K562 (cell line): ENCODE results near the gene SPAG4. TPM values are rescaled to one million over a fixed set of nuclear protein-coding genes. Genes with fewer than 3 reads are reported as not detected.

ENCODE experiments used
- CEBPG ChIP-seq, 3 experiments: fragments of 200-800 bp in 1 of 3; sonication (Bioruptor generic) in 1 of 3; sonication (generic) in 1 of 3; formaldehyde crosslinking in 1 of 3; IDR thresholded peaks in 2 of 3; conservative IDR thresholded peaks in 1 of 3; 2 replicates each; pipeline versions ENCODE4 v1.6.1 to v1.8.0; 2016 to 2022; ENCODE audit warnings: missing compliant biosample characterization in 2 of 3, missing genetic modification characterization in 2 of 3, mild to moderate bottlenecking in 1 of 3, missing genetic modification reagents in 1 of 3
- GATAD2A ChIP-seq: fragments of 450-650 bp; IDR thresholded peaks from 2 replicates; pipeline ENCODE4 v1.6.1; 2017
- RBM15 ChIP-seq: fragments of 200-400 bp; formaldehyde crosslinking; IDR thresholded peaks from 2 replicates; pipeline ENCODE4 v1.6.1; 2018; ENCODE audit warnings: mild to moderate bottlenecking, low read length, moderate library complexity; ENCODE audit not compliant: insufficient read depth
- SMC3 ChIP-seq: conservative IDR thresholded peaks from 2 replicates; pipeline ENCODE4 v1.6.1; 2011; ENCODE audit warnings: low read depth, low read length, improper control_type of control experiment; ENCODE audit not compliant: insufficient read depth
- ZNF124 ChIP-seq: sonication (generic); formaldehyde crosslinking; IDR thresholded peaks from 2 replicates; pipeline ENCODE4 v1.8.1; 2022; ENCODE audit warnings: missing genetic modification reagents
- ZNF764 ChIP-seq: fragments of 250-450 bp; sonication (Bioruptor Pico); IDR thresholded peaks from 2 replicates; pipeline ENCODE4 v1.4.0; 2020; ENCODE audit warnings: low read depth, mild to moderate bottlenecking, moderate library complexity
- polyA plus RNA-seq, 8 experiments: library from polyadenylated mRNA; depleted of rRNA in 4 of 8; stranded (reverse) in 5 of 8; unstranded in 3 of 8; fragments of >200 nt; fragmentation: Nextera tagmentation in 2 of 8; fragmentation: Illumina TruSeq in 1 of 8; extraction: Ambion mirVana in 2 of 8; extraction: Trizol in 1 of 8; gene quantifications; 2 replicates each; pipeline versions ENCODE4 v1.2.1 to v1.2.3, GENCODE V29; 2011 to 2014; ENCODE audit warnings: inconsistent platforms in 1 of 8, missing spikeins in 1 of 8
- total RNA-seq, 7 experiments: library from RNA; depleted of rRNA in 6 of 7; stranded (reverse); fragments of >200 nt in 6 of 7; fragmentation: Illumina TruSeq in 2 of 7; extraction: Trizol in 2 of 7; gene quantifications; 2 replicates each; pipeline versions ENCODE4 v1.2.1 to v1.2.3, GENCODE V29; 2011 to 2021; ENCODE audit warnings: low replicate concordance in 1 of 7
- TF ChIP-seq, protein P1 (sequence below): fragments of 200-800 bp; sonication (Bioruptor generic); IDR thresholded peaks from 2 replicates; pipeline ENCODE4 v1.6.1; 2016; ENCODE audit warnings: missing genetic modification characterization, missing compliant biosample characterization
- TF ChIP-seq, protein P2 (sequence below): fragments of 250-450 bp; sonication (Bioruptor Pico); IDR thresholded peaks from 2 replicates; pipeline ENCODE4 v1.9.0; 2021; ENCODE audit warnings: mild to moderate bottlenecking, inconsistent platforms

Gene SPAG4
- total and polyA plus RNA-seq, 9 of the 15 experiments (the other 6 are each of a cell fraction or from before 2014, with no cell fraction given), result 1.6 to 11.4 (median 4.6) TPM

DNA sequence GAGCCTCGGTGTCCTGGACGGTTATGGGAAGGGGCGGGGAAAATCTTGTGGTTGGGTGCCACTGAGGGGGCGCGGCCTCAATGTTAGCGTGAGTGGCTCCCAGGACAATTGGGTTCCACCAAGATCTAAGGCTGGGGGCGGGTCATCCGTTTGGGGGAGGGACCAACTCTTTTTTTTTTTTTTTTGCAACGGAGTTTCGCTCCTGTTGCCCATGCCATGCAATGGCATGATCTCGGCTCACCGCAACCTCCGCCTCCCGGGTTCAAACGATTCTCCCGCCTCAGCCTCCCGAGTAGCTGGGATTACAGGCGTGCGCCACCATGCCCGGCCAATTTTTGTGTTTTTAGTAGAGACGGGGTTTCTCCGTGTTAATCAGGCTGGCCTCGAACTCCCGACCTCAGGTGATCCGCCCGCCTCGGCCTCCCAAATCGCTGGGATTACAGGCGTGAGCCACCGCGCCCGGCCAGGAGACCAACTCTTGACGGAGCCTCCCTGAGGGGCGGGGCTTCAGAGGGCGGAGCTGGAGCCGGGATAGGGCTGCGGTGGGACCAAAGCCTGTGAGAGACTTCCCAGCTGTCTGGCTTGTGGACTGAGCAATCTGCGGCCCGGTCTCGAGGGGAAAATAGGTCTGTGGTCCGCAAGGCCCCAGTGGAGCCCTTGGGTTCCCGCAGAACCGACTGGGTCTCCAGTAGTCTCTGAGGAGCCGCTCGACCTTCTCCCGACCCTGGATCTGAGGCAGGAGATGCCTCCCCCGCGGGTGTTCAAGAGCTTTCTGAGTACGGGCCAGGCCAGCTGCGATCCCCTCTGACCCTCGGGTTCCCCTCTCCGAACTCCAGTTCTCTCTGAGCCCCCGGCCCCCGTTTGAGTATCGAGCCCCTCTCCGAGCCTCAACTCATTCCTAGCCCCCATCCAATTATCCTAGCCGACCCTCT, 1.1 kb downstream of the SPAG4 start (continued):
- TF ChIP-seq CEBPG (CRISPR knock-in tag; IDR thresholded peaks at IDR 0.05), result no peak
- TF ChIP-seq CEBPG (tag; conservative IDR thresholded peaks at IDR 0.05 in 1 of 2, IDR thresholded peaks at IDR 0.05 in 1 of 2), result no peak
- TF ChIP-seq RBM15, result no peak
- no peak for TF ChIP-seq ZNF764 (CRISPR knock-in tag)
- TF ChIP-seq GATAD2A, result no peak
- TF ChIP-seq, protein P1, sequence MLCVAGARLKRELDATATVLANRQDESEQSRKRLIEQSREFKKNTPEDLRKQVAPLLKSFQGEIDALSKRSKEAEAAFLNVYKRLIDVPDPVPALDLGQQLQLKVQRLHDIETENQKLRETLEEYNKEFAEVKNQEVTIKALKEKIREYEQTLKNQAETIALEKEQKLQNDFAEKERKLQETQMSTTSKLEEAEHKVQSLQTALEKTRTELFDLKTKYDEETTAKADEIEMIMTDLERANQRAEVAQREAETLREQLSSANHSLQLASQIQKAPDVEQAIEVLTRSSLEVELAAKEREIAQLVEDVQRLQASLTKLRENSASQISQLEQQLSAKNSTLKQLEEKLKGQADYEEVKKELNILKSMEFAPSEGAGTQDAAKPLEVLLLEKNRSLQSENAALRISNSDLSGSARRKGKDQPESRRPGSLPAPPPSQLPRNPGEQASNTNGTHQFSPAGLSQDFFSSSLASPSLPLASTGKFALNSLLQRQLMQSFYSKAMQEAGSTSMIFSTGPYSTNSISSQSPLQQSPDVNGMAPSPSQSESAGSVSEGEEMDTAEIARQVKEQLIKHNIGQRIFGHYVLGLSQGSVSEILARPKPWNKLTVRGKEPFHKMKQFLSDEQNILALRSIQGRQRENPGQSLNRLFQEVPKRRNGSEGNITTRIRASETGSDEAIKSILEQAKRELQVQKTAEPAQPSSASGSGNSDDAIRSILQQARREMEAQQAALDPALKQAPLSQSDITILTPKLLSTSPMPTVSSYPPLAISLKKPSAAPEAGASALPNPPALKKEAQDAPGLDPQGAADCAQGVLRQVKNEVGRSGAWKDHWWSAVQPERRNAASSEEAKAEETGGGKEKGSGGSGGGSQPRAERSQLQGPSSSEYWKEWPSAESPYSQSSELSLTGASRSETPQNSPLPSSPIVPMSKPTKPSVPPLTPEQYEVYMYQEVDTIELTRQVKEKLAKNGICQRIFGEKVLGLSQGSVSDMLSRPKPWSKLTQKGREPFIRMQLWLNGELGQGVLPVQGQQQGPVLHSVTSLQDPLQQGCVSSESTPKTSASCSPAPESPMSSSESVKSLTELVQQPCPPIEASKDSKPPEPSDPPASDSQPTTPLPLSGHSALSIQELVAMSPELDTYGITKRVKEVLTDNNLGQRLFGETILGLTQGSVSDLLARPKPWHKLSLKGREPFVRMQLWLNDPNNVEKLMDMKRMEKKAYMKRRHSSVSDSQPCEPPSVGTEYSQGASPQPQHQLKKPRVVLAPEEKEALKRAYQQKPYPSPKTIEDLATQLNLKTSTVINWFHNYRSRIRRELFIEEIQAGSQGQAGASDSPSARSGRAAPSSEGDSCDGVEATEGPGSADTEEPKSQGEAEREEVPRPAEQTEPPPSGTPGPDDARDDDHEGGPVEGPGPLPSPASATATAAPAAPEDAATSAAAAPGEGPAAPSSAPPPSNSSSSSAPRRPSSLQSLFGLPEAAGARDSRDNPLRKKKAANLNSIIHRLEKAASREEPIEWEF (CRISPR knock-in tag), result no peak
- TF ChIP-seq SMC3, result no peak
- TF ChIP-seq ZNF124 (CRISPR knock-in tag), result no peak
- TF ChIP-seq, protein P2, sequence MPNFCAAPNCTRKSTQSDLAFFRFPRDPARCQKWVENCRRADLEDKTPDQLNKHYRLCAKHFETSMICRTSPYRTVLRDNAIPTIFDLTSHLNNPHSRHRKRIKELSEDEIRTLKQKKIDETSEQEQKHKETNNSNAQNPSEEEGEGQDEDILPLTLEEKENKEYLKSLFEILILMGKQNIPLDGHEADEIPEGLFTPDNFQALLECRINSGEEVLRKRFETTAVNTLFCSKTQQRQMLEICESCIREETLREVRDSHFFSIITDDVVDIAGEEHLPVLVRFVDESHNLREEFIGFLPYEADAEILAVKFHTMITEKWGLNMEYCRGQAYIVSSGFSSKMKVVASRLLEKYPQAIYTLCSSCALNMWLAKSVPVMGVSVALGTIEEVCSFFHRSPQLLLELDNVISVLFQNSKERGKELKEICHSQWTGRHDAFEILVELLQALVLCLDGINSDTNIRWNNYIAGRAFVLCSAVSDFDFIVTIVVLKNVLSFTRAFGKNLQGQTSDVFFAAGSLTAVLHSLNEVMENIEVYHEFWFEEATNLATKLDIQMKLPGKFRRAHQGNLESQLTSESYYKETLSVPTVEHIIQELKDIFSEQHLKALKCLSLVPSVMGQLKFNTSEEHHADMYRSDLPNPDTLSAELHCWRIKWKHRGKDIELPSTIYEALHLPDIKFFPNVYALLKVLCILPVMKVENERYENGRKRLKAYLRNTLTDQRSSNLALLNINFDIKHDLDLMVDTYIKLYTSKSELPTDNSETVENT, result no peak
